Keratinocyte (primary cell): Measurements from ENCODE around the gene DHX58. TPM values are rescaled to one million over a fixed set of nuclear protein-coding genes. Genes with fewer than 3 reads are reported as not detected.

ENCODE experiments used
- DNase-seq: peaks from one replicate; pipeline ENCODE4 v3.0.0-alpha.2; 2011; ENCODE audit warnings: low read depth, missing footprints, low spot score
- FAIRE-seq: peaks from 2 replicates; lab custom pipeline; 2011; peaks lifted over from hg19 to GRCh38; lab: Jason Lieb, UNC
- H2AFZ ChIP-seq: 2 replicates; pipeline ENCODE4 v1.6.0; 2012; ENCODE audit warnings: low read length, control low read depth, inconsistent platforms; ENCODE audit not compliant: control insufficient read depth
- H3K27ac ChIP-seq: 2 replicates; pipeline ENCODE4 v1.5.1; 2011; ENCODE audit warnings: low read length; ENCODE audit not compliant: control insufficient read depth, insufficient read depth
- H3K27me3 ChIP-seq: 3 replicates; pipeline ENCODE4 v1.6.0; 2011; ENCODE audit warnings: low read length; ENCODE audit not compliant: control insufficient read depth, insufficient read depth; ENCODE audit errors: extremely low read depth
- H3K36me3 ChIP-seq, 2 experiments: 2 replicates in 1 of 2; 3 replicates in 1 of 2; pipeline ENCODE4 v1.5.1; 2011; ENCODE audit warnings: low read length in 2 of 2, mild to moderate bottlenecking in 1 of 2; ENCODE audit not compliant: control insufficient read depth in 2 of 2, insufficient read depth in 2 of 2; ENCODE audit errors: extremely low read depth in 1 of 2
- H3K4me1 ChIP-seq: 3 replicates; pipeline ENCODE4 v1.5.1; 2011; ENCODE audit warnings: low read length; ENCODE audit not compliant: control insufficient read depth, insufficient read depth; ENCODE audit errors: extremely low read depth
- H3K4me2 ChIP-seq: 3 replicates; pipeline ENCODE4 v1.6.0; 2011; ENCODE audit warnings: low read depth, low read length; ENCODE audit not compliant: control insufficient read depth, insufficient read depth; ENCODE audit errors: extremely low read depth
- H3K4me3 ChIP-seq, 3 experiments: fragments of 200-600 bp in 1 of 3; sonication (generic) in 1 of 3; 2 replicates in 2 of 3; 3 replicates in 1 of 3; pipeline ENCODE4 v1.5.1; 2011 to 2016; ENCODE audit warnings: low read length in 3 of 3, mild to moderate bottlenecking in 3 of 3, control low read depth in 2 of 3, inconsistent platforms in 1 of 3, low read depth in 1 of 3, mixed read lengths in 1 of 3, mixed run types in 1 of 3, moderate library complexity in 1 of 3; ENCODE audit not compliant: control insufficient read depth in 2 of 3, insufficient read depth in 2 of 3; ENCODE audit errors: extremely low read depth in 1 of 3
- H3K79me2 ChIP-seq: 2 replicates; pipeline ENCODE4 v1.6.0; 2012; ENCODE audit warnings: low read length; ENCODE audit not compliant: control insufficient read depth, insufficient read depth
- H3K9ac ChIP-seq: 3 replicates; pipeline ENCODE4 v1.6.0; 2011; ENCODE audit warnings: low read length; ENCODE audit not compliant: control insufficient read depth, insufficient read depth; ENCODE audit errors: extremely low read depth
- H3K9me1 ChIP-seq: 3 replicates; pipeline ENCODE4 v1.6.0; 2011; ENCODE audit warnings: low read length; ENCODE audit not compliant: control insufficient read depth, insufficient read depth; ENCODE audit errors: extremely low read depth
- H3K9me3 ChIP-seq: 2 replicates; pipeline ENCODE4 v1.5.1; 2012; ENCODE audit warnings: low read depth, low read length; ENCODE audit not compliant: control insufficient read depth
- H4K20me1 ChIP-seq: 3 replicates; pipeline ENCODE4 v1.6.0; 2011; ENCODE audit warnings: low read length; ENCODE audit not compliant: control insufficient read depth, insufficient read depth; ENCODE audit errors: extremely low read depth
- CTCF ChIP-seq, 3 experiments: IDR thresholded peaks in 1 of 3; conservative IDR thresholded peaks in 1 of 3; optimal IDR thresholded peaks in 1 of 3; 2 replicates in 2 of 3; 3 replicates in 1 of 3; pipeline versions ENCODE3 to v1.5.1; 2011; ENCODE audit warnings: low read length in 3 of 3, mild to moderate bottlenecking in 3 of 3, moderate library complexity in 2 of 3, control low read depth in 1 of 3, inconsistent platforms in 1 of 3; ENCODE audit not compliant: insufficient read depth in 2 of 3; ENCODE audit errors: extremely low read depth in 1 of 3
- EZH2 ChIP-seq: IDR thresholded peaks from one replicate; pipeline ENCODE4 v1.6.1; 2012; ENCODE audit warnings: inconsistent platforms, mild to moderate bottlenecking, low read length, moderate library complexity
- dilution Hi-C: fragments of 300-500 bp; cut with MboI; formaldehyde crosslinking; loops from one replicate; pipeline ENCODE4 v1.7.0; 2020; ENCODE audit warnings: low sequenced_read_pairs; ENCODE audit not compliant: extremely low pct_ligation_motif_present
- polyA plus RNA-seq, 5 experiments: library from polyadenylated mRNA; depleted of rRNA in 3 of 5; stranded (reverse) in 3 of 5; stranded (forward) in 1 of 5; unstranded in 1 of 5; fragments of >200 nt; gene quantifications; 1 replicate in 1 of 5; 2 replicates in 3 of 5; 3 replicates in 1 of 5; pipeline versions ENCODE4 v1.2.1 to v1.2.3, GENCODE V29; 2011 to 2012; ENCODE audit warnings: missing spikeins in 2 of 5, low read depth in 1 of 5, low replicate concordance in 1 of 5

DHX58 gene
- polyA plus RNA-seq, 1 donor (not counting 4 experiments of a cell fraction or from before 2014, with no cell fraction given), result 5.2 TPM

GRCh38 chr17:42087042-42087701 is 25.3 kb downstream of the DHX58 start:
- H3K27me3 ChIP-seq, result peaks cover 15% of the 10 kb centered on the region
- no peak for TF ChIP-seq CTCF (optimal IDR thresholded peaks at IDR 0.05 in 1 of 3, IDR thresholded peaks at IDR 0.05 in 1 of 3, conservative IDR thresholded peaks at IDR 0.05 in 1 of 3; ENCODE audit: extremely low read depth in 1 of 3, insufficient read depth in 2 of 3, low read length in 3 of 3)
- TF ChIP-seq EZH2, result no peak
- no peak overlapping the region for H3K4me3 ChIP-seq
- no peaks in the 10 kb centered on the region for H3K4me1 ChIP-seq
- no peaks in the 10 kb centered on the region for H3K9me3 ChIP-seq
- H3K36me3 ChIP-seq, result no peaks in the 10 kb centered on the region
- no peak overlapping the region for H3K9ac ChIP-seq
- H4K20me1 ChIP-seq, result no peaks in the 10 kb centered on the region
- dilution Hi-C loops, result no loop called here
- no peak overlapping the region for H3K27ac ChIP-seq
- no peaks in the 10 kb centered on the region for H3K79me2 ChIP-seq
- no peak for FAIRE-seq
- H3K9me1 ChIP-seq, result no peaks in the 10 kb centered on the region
- no peak overlapping the region for H3K4me2 ChIP-seq
- no peak overlapping the region for H2AFZ ChIP-seq
- DNase-seq, result no peak

- no peak for FAIRE-seq
- Histone ChIP-seq H3K27ac (no peak overlapping the region), H3K4me1 (no peaks in the 10 kb centered on the region), H3K4me3 (no peak overlapping the region), H3K4me2 (no peak overlapping the region), H3K9me3 (no peaks in the 10 kb centered on the region), H3K27me3 (peaks cover 6% of the 10 kb centered on the region), H2AFZ (no peak overlapping the region), H3K79me2 (no peaks in the 10 kb centered on the region), H3K36me3 (no peaks in the 10 kb centered on the region), H4K20me1 (no peaks in the 10 kb centered on the region), H3K9ac (no peak overlapping the region), H3K9me1 (no peaks in the 10 kb centered on the region)
- TF ChIP-seq CTCF (optimal IDR thresholded peaks at IDR 0.05 in 1 of 3, IDR thresholded peaks at IDR 0.05 in 1 of 3, conservative IDR thresholded peaks at IDR 0.05 in 1 of 3; ENCODE audit: extremely low read depth in 1 of 3, insufficient read depth in 2 of 3, low read length in 3 of 3) (no peak), EZH2 (no peak)
- dilution Hi-C loops, result no loop called here
- DNase-seq, result no peak
These were observed 30.9 kb downstream of the DHX58 start for GRCh38 chr17:42081516-42082129.
